ENCODE data around the gene FAM163A.

GRCh38 chr1:179824265-179824664, 81.2 kb downstream of the FAM163A start:
- no peak for TF ChIP-seq TAF1 (IDR thresholded peaks at IDR 0.05; ENCODE audit: borderline replicate concordance, low read depth, low read length)
- TF ChIP-seq POLR2AphosphoS5 (IDR thresholded peaks at IDR 0.05; ENCODE audit: low read depth, low read length), result no peak

Measured in GM12892 (cell line).